A204.1 (cell line): ENCODE measurements around the gene ACTBL2.
"Not testable (repeated sequence)": the region's sequence is repeated elsewhere in the genome, so short reads cannot be mapped to it uniquely, and the experiment has no call there.

Experiments
- FAIRE-seq: peaks from 2 replicates; lab custom pipeline; 2012; peaks lifted over from hg19 to GRCh38; lab: Jason Lieb, UNC

The ACTBL2 gene

GRCh38 chr5:57494104-57495098, 11.8 kb upstream of the ACTBL2 start:
- no peak for FAIRE-seq

DNA sequence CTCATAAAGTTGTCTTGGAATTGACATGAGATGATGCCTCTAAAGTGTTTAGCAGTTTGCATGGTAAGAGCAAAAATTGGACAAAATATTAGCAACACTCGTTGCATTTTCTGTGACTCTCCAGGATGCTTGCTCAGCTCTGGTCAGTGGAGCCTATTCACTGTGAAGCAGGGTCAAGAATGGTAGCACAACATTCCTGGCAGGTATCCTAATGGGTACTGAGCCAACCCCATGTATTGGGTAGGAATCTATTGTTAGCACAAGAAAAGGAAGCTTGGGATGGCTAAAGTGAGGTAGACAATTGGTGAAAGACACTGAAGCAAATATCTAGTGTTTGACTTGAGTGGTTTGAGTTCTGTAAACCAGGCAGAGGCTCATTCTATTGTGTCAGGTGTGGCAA, 10.4 kb upstream of the ACTBL2 start:
- FAIRE-seq: no peak

- FAIRE-seq: no peak
Observed at GRCh38 chr5:57492632-57493031, 10.0 kb upstream of the ACTBL2 start.

- no peak for FAIRE-seq
Observed at GRCh38 chr5:57491369-57491965, 8.9 kb upstream of the ACTBL2 start.

- FAIRE-seq: no peak
Observed at GRCh38 chr5:57488215-57488955, 5.8 kb upstream of the ACTBL2 start.

DNA sequence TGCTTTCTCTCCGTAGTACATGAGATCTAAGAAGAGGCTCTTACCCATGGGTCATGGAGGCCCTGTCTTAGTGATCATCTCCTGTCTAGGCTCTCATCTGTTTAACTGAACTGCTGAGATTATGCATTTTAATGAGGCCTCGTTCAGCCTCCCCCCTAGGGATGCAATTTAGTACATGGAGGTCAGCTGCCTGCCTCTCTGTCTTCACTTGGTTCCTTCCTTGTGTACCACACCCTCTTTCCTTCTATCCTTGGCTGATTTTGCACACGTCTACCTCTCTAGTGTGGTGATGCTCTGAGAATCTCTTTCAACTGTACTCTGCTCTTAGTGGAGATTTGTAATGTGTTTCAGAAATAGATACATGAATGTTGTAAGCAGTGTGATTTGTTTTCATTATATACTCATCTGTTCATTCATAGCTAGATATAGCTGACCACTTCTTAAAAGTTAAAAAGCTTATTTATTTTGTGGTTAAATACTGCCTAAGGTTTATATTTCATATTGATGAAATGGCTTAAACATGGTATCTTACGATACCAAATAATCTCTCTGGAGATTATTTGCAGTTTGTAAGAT, 3.5 kb upstream of the ACTBL2 start:
- FAIRE-seq: no peak

DNA sequence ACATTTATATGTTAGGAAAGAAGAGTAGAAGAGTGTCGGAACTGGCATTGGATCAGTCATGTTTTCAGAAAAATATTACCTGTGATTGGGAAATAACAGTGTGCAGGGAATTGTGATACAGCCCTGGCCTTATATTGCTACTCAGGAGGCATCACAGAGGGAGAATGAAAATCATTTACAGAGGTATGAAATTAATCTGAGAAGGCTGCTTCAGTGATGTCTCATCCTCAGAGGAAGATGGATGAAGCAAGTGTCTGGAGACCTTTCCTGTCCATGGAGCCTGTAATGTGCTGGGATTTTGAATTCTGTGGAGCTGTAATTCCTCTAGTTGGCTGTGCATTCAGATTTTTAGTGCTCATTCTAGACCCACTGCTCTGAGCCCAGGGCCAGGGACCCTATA, 3.8 kb downstream of the ACTBL2 start:
- no peak for FAIRE-seq

DNA sequence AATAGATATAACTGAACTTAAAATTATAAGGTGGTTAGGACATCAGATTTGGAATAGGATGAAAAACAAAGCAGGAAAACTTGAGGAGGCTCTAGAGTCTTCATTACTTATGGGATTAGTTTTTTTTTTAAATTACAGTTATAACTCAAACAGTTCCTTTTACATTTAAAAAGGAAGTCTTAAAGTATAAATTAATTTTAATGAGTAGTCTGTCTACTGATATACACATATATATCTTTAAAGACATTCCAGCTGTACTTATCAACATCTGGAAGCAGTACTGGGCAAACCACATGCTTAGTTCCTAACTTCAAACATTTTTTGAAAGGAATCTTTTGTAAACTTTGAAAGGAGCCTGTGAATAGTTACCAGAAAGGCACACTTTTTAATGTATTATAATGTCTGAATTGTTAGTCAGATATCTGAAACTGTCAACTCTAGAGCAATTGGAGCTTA, 6.0 kb downstream of the ACTBL2 start:
- FAIRE-seq: no peak

GRCh38 chr5:57470339-57470738, 12.3 kb downstream of the ACTBL2 start:
- no peak for FAIRE-seq

GRCh38 chr5:57468481-57469163, 14.0 kb downstream of the ACTBL2 start:
- FAIRE-seq: no peak

DNA sequence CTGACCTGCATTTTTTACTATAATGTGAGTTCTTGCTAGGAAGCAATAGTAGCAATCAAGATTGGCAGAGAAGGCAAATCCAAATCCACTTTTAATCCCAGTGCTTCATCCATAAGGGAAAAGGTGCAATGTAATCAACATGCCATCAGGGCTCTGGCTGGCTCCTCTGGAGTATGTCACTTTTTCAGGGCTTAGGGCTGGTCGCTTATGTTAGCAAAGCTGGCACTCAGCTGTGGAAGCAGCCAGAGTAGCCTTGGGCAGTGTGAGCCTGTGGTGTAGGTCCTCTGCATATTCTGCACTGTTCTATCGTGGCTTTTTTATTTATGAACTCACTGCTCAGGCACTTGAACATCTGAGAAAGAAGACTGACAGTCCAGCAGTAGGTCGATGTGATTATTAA, 16.1 kb downstream of the ACTBL2 start:
- no peak for FAIRE-seq

GRCh38 chr5:57460056-57460455, 22.6 kb downstream of the ACTBL2 start:
- FAIRE-seq: not testable (repeated sequence)

DNA sequence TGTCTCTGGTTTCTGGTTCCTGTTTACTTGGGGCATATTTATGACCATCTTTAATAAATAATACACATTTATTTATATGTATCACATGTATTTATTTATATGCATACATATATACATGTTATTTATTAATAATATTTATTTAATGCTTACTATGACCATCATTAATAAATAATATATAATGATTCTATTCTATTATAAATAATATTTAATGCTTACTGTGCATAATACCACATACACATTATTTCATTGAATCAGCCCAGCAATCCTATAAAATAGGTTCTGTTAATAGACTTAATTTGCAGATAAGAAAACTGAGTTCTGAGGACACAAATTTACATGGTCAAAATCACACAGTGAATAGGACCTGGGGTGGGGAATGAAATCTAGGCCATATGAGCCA, 24.2 kb downstream of the ACTBL2 start:
- FAIRE-seq: no peak

GRCh38 chr5:57456531-57457135, 26.0 kb downstream of the ACTBL2 start:
- no peak for FAIRE-seq

DNA sequence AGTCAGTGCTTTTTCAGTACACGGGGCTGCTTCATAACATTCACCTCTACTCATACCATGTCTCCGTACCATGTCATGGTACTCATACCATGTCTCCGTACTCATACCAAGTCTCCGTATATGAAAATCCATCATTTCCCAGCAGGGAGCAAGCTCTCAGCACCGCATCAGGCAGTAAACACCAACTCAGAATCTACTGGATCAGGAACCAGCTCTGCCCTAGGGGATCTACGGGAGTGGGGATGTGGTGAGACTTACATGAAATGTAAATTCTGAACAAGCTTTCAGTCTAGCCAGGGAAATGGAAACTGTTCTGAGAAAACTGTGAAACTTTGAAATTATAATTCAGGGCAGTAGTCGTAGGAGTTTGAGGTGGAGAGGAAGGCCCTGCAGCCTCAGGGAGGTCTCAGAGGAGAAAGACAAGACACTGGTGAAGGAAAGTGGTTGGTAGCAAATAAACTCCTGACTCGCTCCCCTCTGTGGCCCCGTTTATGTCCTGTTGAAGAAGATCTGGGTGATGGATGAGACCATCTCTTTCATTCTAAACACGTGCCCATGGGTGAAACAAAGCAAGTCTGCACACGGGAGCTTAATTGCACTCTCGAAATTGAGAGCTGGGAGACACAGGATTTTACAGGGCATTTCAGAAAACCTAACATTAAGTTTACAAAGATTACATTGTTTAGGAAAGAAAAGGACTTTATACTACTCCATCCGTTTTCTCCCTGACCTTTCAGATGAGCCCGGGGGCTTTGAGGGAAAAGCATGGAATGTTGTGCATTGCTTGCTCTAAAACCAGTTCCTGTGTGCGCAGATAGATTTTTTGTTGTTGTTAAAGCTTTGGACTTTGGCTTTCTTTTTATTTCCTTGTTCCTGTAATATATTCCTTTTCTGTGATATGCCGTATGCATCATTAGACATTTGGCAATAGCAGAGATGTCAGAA, 26.8 kb downstream of the ACTBL2 start:
- no peak for FAIRE-seq

- no peak for FAIRE-seq
Observed at GRCh38 chr5:57454896-57455295, 27.7 kb downstream of the ACTBL2 start.

- FAIRE-seq: no peak
Observed at GRCh38 chr5:57453728-57454127, 28.9 kb downstream of the ACTBL2 start.

DNA sequence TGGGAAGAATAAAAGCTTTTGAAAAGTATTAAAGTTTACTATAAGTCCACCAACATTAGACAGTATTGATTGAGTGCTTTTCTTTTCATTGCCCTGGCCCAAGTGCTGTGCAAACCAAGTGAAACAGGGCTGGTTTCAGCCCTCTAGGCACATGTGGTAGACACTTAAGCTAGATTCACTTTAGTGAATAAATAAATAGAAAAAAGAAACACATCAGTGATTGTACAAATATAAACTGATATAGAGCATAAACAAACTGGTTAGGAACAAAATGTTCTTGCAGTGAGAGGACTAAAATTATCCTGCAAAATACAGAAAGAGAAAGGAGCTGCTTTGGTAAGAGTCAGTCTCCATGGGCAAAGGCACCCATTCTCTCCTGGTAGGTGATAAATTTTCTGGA, 29.7 kb downstream of the ACTBL2 start:
- no peak for FAIRE-seq

DNA sequence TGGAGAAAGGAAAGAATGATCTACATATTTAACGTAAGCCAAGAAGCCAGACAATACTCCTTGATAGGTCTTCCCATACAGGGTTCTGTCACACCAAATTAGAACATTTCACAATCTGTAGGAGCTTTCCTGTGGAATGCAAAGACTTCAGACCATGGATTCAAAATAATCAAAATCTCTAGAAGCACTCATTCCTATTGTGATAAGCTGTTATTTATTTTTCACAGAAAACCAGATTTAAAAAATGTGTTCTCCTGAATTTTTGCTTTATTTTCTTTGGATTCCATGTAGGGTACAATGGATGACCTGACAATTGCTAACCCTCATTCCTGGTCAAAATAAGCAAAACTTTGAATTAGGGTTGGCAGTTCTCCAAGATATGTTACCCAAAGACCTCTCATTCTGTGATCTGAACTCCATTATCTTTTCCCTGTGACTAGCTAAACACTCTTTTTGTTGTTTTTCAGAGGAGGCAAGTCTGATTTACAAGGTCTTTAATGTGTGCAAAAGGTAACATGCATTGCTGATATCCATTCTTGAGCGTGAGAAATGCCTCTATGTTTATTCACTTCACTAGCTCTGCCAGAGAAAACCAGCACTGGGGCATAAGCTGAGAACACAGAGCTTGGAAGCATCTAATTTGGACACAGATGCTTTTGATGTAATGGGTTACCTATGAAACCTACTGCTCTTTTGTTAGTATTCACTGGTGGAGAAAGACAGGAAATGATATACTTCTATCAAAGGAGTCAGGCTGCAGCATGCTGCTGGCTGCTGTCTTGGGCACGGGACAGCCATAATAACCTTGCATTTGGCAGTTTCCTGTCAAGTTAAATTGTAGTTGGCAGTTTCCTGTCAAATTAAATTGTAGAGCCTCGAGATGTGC, 31.4 kb downstream of the ACTBL2 start:
- no peak for FAIRE-seq
